HG03039 (cell line): ENCODE measurements around the gene MRPS23.

Experiments
- ATAC-seq: cut with Tn5 transposase; IDR thresholded peaks from one replicate; pipeline ENCODE4 v1.9.1; 2021; ENCODE audit warnings: mild to moderate bottlenecking, moderate library complexity; ENCODE audit not compliant: unreplicated experiment

Gene MRPS23

DNA sequence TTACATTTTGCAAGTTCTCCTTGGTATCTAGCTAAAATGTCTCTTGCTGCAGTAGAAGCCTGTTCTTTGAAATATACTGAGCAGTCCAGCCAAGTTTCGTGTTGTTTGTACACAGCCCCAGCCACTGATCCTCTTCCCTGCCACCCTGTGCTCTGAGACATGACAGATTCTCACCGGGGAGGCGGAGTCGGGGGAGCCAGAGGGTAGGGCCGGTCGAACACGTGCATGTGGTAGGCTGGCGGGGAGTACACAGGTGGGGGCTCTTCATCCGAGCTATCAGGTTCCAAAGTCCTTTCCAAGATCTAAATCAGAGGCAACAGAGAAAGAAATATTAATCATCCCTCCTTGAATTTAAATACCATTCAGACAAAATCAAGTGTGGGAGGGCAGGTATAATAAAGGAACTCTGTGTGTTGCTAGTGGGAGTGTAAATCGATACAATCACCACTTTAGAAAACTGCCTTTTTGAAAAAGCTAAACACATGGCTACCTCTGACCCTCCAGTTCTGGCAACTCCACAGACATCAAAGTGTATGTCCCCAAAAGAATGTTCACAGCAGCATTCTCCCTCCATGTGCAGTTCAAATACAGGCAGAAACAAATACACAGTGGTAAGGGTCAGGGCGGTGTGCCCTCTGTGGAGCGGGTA lies 29.7 kb upstream of the MRPS23 start:
- no peak for ATAC-seq

DNA sequence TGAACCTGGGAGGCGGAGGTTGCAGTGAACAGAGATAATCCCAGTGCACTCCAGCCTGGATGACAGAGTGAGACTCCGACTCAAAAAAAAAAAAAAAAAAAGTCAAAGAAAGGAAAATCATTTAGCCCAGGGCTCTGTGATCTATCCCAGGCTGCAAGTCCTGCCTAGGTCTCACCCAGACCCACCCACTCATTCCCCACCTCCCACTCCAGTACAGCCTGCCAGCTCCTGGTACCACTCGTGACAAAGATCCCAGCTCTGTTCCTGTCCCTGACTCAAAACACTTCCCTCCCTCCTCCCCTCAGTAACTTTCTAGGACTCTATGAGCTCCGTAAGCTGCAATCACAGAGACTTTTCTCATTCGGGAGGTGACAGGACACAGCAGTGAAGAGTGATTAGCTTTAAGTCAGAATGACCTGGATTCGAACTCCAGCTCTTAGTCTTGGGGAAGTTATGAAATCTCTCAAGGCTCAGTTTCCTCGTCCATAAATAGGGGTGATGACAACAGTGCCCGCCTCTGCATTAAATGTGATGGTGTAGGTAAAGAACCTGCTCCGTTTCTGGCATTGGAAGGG lies 28.0 kb upstream of the MRPS23 start:
- ATAC-seq, result no peak

DNA sequence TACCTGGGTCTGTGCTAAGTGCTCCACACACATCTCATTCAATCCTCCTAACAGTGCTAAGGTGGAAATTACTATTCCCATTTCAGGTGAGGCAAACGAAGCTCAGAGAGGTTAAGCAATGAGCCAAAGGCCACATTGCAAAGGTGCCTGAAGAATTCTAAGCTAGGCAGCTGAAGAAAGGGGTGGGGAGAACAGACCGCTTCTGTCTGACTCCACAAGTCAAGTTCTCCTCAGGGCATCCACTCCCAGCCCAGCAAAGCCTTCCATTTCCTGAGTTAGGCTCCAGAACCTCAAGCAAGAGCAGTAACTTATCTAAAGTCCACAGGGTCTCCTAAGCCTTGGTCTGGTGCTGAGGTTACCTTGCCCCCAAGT lies 27.0 kb upstream of the MRPS23 start:
- no peak for ATAC-seq

DNA sequence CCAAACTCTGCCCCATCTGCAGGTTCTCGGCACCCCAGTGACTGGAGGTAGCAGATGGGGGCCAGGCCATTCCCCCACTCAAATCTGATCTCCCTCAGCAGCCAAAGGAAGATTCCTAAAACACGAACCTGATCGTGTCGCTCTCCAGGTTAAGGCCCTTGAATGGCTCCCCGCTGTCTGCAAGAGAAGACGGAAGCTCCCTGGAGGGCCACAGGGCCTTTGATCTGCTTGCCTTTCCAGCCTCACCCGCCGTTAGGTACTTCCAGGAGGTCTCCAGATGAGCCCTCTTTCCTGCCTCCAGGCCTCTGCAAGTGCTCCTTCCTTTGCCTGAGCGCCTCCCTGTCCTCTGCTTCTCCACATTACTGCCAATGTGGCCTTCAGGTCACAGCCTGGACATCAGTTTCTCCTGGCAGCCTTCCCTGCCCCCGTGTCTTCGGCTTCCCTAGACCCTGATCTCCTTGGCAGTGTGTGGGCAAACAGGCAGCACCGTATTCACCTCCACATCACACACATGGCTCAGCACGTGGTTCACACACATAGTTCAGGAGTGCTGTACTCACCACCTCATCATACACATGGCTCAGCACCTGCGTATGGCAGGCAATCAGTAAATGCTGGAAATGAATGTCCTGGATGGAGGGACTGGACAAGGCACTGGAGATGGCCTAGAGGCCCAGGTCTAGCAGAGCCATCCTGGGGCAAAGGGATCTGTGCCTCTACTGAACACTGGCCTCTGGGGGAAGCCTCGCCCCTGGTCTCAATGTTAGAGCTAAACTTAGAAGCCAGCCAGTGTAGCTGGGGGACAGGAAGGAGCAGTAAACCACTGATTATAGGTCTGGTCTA lies 26.4 kb upstream of the MRPS23 start:
- ATAC-seq, result no peak

DNA sequence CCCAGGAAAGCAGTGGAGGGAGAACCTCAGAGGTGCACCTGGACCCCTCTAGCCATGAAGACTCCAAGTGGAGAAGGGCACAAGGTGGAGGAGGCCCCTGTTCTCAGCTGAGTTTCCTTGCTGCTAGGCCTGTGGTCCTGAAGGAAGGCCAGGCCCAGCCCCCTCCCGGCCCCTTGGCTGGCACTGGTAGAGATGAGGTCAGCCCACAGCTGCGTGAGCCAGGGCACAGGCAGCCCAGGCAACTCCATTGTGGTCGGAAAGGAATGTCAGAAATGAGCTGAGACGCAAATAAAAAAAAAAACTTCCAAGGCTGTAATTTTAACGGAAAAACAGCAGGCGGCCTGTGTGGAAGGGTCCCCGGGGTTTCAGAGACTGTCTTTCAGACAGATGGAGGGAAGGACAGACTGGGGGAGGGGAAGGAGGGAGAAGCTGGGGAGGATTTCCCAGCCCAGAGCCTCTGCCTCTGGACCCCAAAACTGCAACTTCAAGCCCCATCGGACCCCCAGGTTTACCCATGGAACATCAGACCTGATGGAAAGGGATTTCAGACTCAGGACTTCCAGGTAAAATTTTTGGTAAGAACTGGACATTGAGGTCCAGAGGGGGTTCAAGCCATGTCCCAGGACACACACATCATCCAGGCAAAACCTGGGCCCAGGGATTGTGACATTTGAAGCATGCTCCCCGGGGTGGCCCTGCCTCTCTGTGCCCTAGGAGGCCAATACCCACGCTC lies 25.6 kb upstream of the MRPS23 start:
- no peak for ATAC-seq

DNA sequence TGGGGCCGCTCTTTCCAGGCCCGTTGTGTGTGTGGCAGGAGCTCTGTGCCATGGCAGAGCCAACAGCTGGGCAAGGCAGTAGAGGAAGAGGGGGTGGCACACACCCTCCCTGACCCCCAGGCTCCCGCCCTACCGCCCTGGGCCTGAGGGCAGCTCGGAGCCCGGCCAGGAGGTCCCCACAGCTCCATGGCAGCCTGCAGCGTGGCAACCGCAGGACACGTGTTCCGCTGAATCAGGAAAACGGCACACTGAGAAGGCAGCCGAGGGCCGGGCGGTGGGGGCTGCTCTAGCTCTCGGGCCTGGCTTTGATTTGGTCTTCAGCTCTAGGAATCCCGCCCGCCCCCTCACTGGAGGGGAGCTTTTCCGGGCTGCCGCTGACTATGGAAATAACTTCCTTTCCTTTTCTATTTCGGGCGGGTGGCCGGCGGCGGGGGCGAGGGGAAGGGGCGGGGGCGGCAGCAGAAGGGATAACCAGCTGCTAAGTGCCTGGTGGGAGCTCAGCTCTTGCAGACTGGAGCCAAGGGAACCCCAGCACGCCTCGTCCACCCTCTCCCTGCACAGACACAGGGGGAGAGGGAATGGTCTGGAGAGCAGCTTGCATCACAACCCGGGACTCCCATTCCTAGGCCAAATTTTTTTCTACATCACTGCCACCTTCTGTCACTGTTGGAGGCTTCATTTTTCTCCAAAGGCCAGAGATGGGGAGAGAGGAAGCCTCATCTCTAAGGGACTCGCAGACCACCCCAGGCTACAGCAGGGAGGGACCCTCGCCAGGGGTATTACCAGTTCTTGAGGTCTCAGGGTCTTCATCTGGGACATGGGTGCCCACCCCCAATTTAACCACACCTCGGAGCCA lies 24.8 kb upstream of the MRPS23 start:
- ATAC-seq, result no peak

DNA sequence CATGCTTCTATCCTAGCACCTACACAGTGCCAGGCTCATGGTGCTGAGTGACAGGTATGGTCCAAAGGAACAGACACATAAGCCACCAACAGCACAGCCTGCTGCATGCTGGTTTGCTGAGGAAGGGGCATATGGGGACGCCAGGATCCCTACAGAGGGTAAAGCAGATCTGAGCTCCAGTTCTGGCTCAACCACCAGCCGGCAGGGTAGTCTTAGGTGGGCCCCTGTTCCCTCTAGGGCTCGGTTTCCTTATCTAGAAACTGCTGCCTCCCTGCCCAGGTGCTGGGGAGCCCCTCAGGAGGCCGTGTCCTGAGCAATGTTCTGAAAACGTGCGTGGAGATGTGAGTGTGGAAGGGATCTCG lies 24.2 kb upstream of the MRPS23 start:
- ATAC-seq, result no peak

DNA sequence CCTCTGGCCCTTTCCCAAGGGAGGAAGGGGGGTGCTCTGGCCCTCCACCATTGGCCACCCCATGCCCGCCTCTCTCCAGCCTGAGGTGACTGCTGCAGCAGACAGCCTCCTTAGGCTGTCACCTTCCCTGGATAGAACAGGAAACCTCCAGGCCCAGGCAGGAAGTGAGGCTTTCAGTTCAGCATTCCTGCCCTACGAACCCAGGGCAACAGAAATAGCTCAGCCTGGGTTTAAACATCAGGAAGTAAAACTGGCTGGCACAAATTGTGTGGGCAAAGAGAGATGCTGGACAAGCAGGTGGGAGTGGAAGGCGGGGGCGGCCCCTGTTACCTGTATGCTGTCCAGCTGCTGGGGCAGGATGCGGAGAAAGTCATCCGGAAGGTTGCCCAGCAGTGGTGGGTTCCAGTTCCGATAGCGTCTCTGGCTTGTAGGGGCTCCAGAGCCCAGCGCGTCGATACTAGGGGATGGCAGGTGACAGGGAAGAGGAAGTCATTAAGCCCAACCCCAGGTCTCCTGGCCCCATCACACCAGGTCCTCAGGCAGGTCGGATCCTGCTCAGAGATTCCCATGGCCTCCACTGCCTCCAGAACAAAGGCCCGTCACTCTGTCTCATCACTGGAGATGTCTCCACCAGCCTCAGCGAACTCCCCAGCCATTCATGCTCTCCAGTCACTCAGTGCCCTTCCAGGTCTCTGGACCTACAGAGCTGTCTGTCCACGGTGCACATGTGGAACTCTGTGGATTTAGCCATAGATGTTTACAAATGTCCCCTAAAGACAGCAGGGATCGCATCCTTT lies 23.6 kb upstream of the MRPS23 start:
- no peak for ATAC-seq

DNA sequence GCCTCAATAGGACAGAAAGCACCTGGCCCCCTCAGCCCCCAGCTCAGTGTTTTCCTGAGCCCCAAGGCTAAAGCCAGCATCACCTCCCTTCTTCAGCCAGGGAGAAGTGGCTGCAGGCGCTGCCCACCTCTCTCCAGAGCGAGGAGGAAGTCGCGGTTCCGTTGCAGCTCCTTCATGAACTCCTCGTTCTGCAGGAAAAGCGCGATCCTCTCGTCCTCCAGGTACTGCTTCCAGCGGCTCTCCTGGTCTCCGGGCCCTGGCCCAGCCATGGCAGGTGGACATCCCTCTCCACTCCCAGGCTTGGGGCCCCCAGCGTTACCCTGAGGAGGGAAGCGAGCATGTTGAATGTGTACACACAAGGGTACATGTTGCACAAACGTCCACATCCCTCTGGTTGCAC lies 22.7 kb upstream of the MRPS23 start:
- no peak for ATAC-seq

DNA sequence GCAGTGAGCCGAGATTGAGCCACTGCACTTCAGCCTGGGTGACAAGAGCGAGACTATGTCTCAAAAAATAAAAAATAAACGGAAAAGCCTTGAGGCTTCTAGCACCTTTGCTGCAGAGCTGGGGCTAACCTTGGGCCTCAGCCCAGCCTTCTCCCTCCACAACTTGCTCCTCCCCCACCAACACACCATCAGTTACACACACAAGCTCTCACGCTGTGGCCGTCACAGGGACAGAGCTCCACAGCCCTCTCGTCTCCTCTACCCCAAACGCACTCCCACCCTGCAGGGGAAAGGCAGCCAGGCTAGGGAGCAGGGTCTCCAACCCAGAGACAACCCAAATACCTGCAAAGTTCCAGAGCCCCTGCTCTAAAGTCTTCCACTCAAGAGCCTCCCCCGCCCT lies 22.0 kb upstream of the MRPS23 start:
- no peak for ATAC-seq

DNA sequence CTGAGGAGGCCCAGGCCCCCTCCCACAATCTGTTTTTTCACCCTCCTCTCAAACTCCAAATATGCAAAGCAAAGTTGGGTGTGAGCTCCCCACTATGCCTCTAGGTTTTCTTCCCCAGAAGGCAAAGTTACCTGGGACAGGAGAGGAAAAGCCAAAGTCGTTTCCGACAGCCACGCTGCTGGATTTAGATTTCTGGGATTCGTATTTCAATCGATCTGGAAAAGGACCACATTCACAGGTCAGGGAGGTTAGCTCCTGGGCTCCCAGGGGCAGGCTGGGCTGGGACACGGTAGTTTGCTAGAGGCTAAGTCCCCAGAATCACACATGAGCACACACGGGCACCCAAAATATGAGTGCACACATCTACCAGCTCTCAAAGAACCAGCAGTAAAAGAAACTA lies 21.3 kb upstream of the MRPS23 start:
- no peak for ATAC-seq

DNA sequence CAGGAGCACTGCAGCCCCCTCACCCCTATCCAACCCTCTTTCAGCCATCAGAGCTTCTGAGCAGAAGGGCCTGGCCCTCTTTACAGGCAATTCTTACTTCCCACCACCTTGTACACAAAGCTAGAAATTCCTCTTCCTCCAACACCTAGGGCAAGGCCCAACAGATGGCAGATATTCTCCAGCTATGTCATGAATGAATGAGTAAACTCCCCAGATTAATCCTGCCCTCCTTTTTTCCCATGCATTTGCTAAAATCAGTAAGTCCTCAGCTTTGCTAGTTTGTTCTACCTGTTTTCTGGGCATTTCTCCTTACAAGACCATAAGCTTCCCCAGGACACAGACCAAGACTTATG lies 20.4 kb upstream of the MRPS23 start:
- no peak for ATAC-seq

DNA sequence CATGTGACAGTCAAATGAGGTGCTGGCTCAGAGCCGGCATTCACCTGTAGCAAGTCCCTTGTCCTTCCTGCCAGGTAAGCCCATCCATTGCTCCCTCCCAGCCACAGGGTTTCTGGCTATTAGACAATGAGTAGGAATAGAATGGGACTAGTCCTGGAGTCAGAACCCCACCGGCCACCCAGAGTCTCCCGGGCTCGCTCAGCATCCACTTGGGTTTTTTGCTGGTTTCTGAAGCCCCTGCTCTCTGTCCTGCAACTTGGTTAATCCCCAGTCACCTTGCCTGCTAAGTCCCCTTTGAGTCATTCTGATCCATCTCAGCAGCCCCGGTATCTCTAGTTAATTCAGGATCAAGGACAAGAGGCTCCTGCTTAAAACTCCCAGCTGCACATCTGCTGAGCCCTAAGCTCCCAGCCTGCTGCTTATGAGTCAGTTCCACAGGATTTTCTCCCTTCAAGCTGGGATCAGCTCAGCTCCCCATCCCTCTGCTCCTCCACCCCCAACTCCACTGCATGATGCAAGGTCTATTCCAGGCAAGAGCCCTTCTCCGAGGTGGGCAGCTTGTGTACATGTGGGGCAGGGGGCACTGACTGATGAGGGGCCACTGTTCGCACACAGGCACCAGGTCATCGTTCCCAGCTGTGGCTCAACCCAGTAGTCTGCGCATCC lies 19.9 kb upstream of the MRPS23 start:
- no peak for ATAC-seq

DNA sequence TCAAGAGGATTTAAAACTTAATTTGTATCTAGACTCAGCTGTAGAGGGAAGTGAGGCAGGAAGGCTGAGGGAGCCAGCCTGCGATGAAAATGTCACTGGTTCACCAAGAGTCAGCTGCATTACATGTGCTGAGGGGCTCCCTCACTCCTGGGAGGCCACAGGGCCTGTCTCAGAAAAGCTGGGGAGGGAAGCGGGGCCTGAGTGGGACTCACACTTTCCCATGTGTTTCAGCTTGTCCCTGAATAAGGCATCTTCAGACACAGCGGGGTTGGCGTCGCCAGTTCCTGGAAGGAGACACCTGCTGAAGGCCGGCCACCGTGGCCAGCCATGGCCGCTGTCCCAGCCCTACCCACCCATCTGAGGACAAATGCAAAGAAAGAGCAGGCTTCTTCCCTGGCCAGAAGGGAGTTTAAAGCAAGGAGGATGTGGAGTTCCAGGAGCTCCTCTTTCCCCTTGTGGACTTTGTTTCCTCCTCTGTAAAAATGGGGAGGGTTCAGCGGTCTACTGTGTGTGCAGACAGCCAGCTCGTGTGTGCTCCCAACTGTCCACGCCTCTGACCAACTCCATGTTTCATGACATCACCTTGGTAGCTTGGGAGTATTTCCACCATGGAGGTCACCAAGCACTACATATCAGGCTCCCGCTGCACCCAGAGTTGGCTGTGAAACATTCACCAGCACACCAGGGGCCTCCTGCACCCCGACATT lies 19.2 kb upstream of the MRPS23 start:
- ATAC-seq, result no peak

DNA sequence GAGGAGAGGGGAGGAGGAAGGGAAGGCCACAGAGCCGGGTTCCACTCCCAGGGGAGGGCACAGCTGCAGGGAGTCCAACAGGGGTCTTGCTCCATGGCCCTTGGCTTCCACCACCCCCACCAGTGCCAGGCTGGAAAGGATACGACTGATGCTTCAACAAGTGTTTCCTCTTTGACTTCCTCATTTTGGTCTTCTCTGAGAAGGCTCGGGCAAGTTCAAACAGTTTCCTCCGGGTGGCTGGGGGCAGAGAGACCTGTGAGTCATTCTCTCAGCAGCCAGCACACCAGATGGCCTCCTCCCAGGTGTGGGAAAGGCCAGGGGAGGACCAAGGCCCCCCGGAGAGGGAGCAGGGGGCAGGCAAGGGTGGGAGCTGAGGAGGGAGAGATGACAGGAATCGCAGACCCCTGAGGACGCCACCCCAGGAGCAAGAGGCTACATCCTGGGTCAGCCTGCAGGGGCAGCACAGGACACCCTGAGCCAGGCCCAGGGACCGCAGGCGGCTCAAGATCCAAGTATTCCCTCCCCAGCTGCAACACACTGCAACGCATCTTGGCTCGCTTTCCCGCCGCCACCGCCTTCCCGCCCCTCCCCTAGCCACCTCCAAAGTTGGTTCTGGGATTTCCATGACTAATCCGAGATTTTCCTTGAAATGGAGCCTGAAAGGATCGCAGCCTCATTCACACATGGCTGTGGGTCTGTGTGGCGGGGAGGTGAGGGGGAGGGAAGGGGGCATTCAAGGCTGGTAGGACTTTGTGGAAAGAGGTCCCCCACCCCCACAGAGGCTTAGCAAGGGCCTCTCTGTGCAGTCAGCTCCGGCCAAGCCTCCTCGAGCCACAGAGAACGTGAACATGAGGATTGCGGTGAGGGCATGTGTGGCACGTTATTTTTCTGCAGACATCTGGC lies 18.4 kb upstream of the MRPS23 start:
- peak; percentile 60 for ATAC-seq

DNA sequence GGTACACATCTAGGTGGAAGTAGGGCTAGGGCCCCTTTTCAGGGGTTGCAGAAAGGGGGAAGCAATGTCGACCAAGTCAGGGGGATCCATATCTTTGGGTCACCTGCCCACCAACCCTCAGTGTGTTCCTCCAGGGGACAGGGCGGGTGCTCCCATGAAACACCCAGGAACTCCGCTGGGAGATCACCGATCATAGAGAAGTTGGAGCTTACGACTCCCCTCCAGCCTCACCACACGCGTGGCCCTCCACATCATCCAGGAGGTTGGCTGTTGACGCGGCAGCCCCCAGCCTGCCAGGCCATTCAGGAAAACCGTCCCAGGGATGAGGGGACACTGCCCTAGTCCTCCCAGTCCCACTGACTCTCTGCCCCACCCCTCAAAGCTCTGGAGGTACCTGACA lies 17.3 kb upstream of the MRPS23 start:
- ATAC-seq, result no peak

DNA sequence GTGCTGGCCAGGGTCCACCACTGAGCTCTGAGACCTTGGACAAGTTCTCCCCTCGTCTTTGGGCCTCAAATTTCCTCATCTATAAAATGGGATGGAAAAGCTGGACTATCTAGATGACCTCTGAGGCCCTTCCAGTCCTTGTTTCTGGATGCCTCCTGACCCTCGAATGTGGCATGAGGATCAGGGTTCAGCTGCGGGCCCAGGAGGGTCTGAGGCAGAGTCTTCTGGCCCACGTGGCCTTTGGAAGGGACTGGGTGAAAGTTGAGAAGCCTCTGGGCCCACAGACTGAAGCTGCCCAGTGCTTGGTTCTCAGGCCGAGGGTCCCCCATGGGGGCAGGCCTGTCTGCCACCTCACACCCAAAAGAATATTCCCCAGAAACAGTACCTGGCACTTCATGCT lies 16.9 kb upstream of the MRPS23 start:
- no peak for ATAC-seq

DNA sequence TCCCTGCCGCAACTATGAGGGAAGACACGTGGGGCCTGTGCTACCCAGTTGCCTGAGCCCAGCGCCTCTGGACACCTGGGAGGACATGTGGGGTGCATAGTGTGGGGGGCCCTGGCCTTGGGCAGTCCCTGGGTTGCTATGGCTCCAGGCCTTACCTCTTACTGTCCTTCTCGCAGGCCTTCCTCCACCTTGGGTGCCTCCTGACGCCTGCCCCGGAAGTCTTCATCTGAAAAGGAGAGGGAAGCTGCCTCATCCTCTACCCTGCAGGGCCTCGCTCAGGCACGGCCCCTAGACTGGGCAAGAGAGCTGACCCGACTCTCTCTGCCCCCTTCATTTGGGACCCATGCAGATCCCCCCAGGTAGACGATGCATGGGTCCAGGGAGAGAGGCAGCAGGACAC lies 16.5 kb upstream of the MRPS23 start:
- no peak for ATAC-seq
